Uterus (tissue), 2 donors: ENCODE results near the gene LHX4.

Source experiments
- CTCF ChIP-seq, 4 experiments: fragments of 200-600 bp in 2 of 4; fragments of 450-650 bp in 2 of 4; sonication (generic) in 2 of 4; IDR thresholded peaks; one replicate each; pipeline ENCODE4 v1.5.1; 2016 to 2019; ENCODE audit warnings: antibody characterized with exemption in 4 of 4, mild to moderate bottlenecking in 2 of 4, moderate library complexity in 1 of 4
- POLR2A ChIP-seq, 2 donors: fragments of 450-650 bp; IDR thresholded peaks; one replicate each; pipeline ENCODE4 v1.6.1; 2016; ENCODE audit warnings: antibody characterized with exemption in 2 of 2, mild to moderate bottlenecking in 1 of 2, moderate library complexity in 1 of 2

DNA sequence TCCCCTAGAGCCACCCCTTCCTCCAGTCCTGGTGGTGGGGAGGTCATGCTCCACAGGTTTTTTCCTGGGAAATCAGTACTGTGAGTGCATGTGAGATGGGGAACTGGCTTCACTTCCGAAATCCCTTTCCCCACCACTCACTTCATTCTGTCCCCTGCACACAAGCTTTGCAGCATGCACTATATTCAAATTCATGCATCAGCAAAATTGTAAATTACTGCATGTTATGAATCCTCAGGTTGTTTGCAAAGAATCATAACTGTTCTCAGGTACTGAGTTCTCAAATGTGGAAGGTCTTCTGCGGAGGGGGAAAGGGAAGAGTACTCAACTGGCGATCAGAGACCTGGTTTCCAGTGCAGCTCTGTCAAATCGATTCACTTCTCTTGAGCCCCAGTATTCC, 42.3 kb downstream of the LHX4 start:
- TF ChIP-seq CTCF (IDR thresholded peaks at IDR 0.05), result no peak
- TF ChIP-seq POLR2A (IDR thresholded peaks at IDR 0.05), result no peak
